HG02884 (cell line): Measurements from ENCODE around the gene TGFBR2.
"Not testable (repeated sequence)": the region's sequence is repeated elsewhere in the genome, so short reads cannot be mapped to it uniquely, and the experiment has no call there.

ENCODE experiments used
- ATAC-seq: cut with Tn5 transposase; IDR thresholded peaks from one replicate; pipeline ENCODE4 v1.9.1; 2021; ENCODE audit warnings: mild to moderate bottlenecking, moderate library complexity; ENCODE audit not compliant: unreplicated experiment

TGFBR2 gene

GRCh38 chr3:30617653-30618052, 11.3 kb downstream of the TGFBR2 start:
- ATAC-seq, result no peak

- no peak for ATAC-seq
Observed at GRCh38 chr3:30618526-30618925, 12.1 kb downstream of the TGFBR2 start.

GRCh38 chr3:30619318-30619717, 12.9 kb downstream of the TGFBR2 start:
- no peak for ATAC-seq

- ATAC-seq, result no peak
Observed at GRCh38 chr3:30620402-30621360, 14.3 kb downstream of the TGFBR2 start.

GRCh38 chr3:30621576-30621975, 15.2 kb downstream of the TGFBR2 start:
- no peak for ATAC-seq

GRCh38 chr3:30622047-30622545, 15.7 kb downstream of the TGFBR2 start:
- ATAC-seq, result no peak

GRCh38 chr3:30622790-30623189, 16.4 kb downstream of the TGFBR2 start:
- no peak for ATAC-seq

GRCh38 chr3:30623351-30623750, 16.9 kb downstream of the TGFBR2 start:
- no peak for ATAC-seq

- not testable (repeated sequence) for ATAC-seq
Observed at GRCh38 chr3:30624480-30624879, 18.1 kb downstream of the TGFBR2 start.

- no peak for ATAC-seq
Observed at GRCh38 chr3:30625541-30626438, 19.4 kb downstream of the TGFBR2 start.

GRCh38 chr3:30626443-30627180, 20.2 kb downstream of the TGFBR2 start:
- no peak for ATAC-seq

- no peak for ATAC-seq
Observed at GRCh38 chr3:30628205-30628900, 22.0 kb downstream of the TGFBR2 start.

- ATAC-seq, result no peak
Observed at GRCh38 chr3:30628901-30629590, 22.6 kb downstream of the TGFBR2 start.

GRCh38 chr3:30629746-30630145, 23.3 kb downstream of the TGFBR2 start:
- ATAC-seq, result no peak

- no peak for ATAC-seq
Observed at GRCh38 chr3:30630238-30631030, 24.0 kb downstream of the TGFBR2 start.

GRCh38 chr3:30631243-30631904, 25.0 kb downstream of the TGFBR2 start:
- no peak for ATAC-seq

GRCh38 chr3:30632065-30632464, 25.7 kb downstream of the TGFBR2 start:
- ATAC-seq, result no peak

- no peak for ATAC-seq
Observed at GRCh38 chr3:30632521-30632920, 26.1 kb downstream of the TGFBR2 start.
